VCaP (cell line): ENCODE data around the gene LYSMD1.

ENCODE experiments used
- H3K27ac ChIP-seq: fragments of 450-650 bp; 2 replicates; pipeline ENCODE4 v1.5.1; 2017
- TF ChIP-seq, protein P1 (sequence below): fragments of 450-650 bp; conservative IDR thresholded peaks from 2 replicates; pipeline ENCODE4 v1.5.1; 2017; ENCODE audit warnings: mild to moderate bottlenecking, moderate library complexity

The LYSMD1 gene

DNA sequence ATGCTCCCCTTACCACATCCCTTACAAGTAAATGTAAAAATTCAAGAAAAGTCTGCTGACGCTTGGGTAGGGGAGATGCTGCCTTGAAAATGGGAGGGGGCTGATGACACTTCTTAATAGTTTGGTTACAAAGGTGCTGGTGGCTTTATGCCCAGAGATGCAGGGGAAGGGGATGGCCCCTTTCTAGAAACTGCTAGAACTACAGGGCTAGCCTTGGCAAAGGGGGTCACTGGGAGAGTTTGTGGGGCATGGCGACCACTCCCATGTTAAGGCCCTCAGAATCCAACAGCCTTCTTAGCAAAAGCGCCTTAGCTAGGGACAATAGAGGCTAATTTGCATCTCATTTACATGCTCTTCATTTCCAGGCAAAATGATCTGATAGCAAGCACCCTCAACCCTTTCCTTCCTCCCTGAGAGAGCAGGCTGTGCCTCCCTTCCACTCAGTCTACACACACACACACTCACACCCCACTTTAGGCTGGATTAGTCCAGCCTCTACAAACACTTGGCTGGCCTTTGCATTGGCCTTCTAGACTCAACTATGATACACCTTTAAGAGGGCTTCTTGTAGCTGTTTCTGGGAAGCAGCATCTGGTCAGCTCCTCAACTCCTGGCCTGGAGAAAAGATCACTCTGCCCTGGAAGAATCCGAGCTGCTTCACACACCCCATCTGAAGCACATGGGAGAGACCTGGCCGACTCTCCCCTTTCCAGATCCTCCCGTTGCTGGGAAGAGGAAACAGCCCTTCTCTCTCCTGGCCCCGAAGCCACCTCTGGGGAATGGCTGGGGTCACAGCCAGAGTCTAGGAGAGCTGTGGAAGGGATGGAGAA, 21.0 kb downstream of the LYSMD1 start:
- TF ChIP-seq, protein P1, sequence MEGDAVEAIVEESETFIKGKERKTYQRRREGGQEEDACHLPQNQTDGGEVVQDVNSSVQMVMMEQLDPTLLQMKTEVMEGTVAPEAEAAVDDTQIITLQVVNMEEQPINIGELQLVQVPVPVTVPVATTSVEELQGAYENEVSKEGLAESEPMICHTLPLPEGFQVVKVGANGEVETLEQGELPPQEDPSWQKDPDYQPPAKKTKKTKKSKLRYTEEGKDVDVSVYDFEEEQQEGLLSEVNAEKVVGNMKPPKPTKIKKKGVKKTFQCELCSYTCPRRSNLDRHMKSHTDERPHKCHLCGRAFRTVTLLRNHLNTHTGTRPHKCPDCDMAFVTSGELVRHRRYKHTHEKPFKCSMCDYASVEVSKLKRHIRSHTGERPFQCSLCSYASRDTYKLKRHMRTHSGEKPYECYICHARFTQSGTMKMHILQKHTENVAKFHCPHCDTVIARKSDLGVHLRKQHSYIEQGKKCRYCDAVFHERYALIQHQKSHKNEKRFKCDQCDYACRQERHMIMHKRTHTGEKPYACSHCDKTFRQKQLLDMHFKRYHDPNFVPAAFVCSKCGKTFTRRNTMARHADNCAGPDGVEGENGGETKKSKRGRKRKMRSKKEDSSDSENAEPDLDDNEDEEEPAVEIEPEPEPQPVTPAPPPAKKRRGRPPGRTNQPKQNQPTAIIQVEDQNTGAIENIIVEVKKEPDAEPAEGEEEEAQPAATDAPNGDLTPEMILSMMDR: no peak
- H3K27ac ChIP-seq: no peak overlapping the region

DNA sequence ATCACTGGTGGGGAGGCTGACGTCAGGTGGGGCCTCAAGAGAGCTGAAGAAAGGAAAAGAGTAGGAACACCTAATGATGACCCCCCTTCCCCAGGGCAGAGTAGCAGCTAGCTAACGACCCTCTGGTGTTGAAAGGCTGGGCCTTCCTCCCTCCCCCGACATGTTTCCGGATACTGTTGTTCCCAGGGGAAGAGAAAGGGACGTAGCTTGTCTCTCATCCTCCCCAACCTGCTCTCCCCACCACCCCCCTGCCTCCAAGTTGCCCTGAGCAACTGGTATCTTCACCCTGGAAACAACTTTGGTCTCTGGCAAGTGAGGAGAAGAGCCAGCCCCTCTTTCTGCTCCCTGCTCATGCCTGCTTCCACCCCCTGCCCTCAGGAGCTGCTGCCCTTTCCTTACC, 21.7 kb downstream of the LYSMD1 start:
- no peak overlapping the region for H3K27ac ChIP-seq

DNA sequence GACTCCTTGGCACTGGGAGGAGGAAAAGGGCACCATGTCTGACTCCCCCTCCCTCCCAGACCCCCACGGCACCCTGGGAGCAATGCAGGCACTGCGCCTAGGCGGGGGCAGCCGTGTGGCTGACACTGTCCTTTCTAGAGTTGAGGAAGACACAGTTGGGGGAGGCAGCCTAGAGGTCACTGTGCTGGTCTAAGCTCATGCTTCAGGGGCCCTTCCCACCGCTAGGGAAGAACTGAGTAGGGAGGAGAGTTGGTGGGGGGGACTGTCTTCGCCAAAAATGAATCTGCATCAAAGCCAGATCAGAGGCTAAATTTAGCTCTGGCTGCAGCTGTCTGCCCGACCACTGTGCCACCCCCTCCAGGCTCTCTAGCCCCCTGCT, 22.7 kb downstream of the LYSMD1 start:
- TF ChIP-seq, protein P1: no peak
- H3K27ac ChIP-seq: no peak overlapping the region

More for the DNA sequence above, 21.7 kb downstream of the LYSMD1 start:
- TF ChIP-seq, protein P1: no peak

DNA sequence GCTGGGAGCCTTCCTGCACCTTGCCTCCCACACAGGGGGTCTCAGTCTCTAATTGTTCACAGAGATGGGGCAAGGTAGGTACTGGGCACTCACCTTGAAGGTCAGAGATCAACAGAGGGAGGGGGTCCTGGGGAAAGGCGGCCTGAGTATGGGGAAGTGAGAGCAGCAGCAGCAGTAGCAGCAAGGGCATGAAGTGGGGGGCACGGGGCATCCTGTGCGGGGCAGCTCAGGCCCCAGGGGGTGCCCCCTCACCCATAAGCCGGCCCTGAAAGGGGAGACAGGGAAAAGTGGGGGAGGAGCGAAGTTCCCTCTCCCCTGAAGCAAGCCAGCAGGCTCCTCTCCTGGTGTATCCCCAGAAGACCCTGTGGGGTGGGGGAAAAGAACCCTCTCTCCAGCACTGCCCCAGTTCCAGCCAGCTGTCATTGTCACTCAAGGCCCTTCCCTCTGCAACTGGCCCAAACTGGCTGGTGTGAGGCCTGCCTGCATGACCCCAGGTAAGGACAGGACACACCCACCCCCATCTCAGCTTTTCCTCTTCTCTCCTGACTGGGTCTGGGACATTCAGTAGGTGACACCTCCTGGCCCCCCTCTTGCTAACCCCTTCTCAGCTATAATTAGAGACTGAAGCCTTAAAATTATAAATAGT, 23.2 kb downstream of the LYSMD1 start:
- TF ChIP-seq, protein P1: no peak
- no peak overlapping the region for H3K27ac ChIP-seq

DNA sequence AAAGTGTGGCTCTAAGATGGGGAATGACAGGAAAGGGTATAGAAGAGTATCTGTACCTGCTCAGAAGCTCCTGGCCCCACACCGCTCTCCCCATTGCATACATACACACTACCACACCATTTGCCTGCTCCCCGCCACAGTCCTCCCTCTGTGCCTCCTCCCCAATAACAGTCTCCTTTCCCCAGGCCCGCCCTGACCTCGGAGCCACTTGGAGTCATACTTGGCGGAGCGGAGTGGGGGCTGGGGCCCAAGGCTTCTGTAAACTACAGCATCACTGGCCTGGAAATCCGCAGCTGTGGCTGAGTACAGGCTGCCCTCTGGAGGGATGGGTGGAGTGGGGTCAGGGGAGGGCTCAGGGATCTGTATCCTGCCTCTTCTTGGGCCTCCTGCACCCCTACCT, 27.9 kb downstream of the LYSMD1 start:
- TF ChIP-seq, protein P1: no peak

DNA sequence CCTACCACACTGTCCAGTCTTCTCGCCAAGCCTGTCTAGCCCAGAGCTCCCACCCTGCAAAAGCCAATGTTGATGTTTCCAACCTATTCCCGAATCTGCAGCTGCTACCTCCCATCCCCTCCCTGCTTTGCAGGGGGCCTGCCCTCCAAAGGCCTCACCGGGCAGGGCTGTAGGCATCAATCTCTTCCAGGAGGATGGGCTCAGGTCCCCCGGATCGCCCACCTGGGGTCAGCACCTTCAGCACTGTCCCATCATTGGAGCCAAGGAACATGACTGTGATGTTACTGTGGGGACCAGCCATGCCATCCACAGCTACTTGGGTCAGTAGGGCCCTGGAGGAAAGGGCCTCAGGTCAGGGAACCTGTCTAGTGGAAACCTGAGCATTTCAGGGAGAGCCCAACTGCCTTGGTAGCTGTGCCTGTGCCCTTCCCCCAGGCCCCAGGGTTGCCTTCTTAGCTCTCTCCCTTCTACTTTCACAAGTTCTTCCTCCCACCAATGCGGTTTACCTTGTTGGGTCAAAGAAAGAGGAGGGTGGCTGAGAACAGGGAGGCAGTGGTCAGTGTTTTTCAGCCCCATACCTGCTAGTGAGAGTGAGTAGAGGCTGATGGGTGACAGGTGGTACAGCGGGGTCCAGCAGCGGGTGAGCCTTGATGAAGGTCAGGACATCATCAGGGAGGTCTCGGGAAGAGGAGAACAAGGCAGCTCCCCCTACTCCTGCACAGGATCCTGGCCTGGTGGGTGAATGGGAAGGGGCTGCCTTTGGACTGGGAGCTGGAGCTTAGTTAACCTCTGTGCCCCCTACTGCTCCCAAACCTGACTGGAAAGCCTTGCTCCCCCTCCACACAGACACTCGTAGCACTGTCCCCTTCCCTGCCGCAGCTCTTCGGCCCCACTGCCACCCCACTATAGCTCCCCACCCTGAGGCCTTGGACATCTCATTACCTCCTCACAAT, 30.0 kb downstream of the LYSMD1 start:
- TF ChIP-seq, protein P1: no peak
- H3K27ac ChIP-seq: no peak overlapping the region

More for the DNA sequence above, 27.9 kb downstream of the LYSMD1 start:
- no peak overlapping the region for H3K27ac ChIP-seq

DNA sequence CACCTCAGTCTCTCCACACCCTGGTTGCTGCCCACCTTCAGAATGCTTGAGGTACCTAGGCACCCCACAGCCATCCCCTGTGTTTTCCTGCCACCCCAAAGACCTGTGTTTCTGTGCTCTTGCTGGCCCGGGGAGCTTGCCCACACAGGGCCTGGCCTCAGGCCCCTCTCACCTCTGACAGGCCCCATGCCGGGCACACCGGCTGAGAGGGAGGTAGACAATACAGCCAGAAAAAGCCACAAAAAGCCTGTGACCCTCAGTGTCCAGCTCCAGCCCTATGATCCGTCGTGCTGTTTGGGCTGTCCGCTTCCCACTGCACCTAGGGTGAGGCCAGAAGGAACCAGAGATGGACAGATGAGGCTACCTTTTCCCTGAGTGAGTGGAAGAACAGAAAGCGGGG, 30.7 kb downstream of the LYSMD1 start:
- H3K27ac ChIP-seq: no peak overlapping the region
- TF ChIP-seq, protein P1: no peak
